ENCODE measurements around the gene C2CD4C. TPM values are rescaled to one million over a fixed set of nuclear protein-coding genes. Genes with fewer than 3 reads are reported as not detected.

C2CD4C gene
- total and polyA plus RNA-seq, 2 experiments from 2014 or later, result 2.1 to 12.5 TPM

DNA sequence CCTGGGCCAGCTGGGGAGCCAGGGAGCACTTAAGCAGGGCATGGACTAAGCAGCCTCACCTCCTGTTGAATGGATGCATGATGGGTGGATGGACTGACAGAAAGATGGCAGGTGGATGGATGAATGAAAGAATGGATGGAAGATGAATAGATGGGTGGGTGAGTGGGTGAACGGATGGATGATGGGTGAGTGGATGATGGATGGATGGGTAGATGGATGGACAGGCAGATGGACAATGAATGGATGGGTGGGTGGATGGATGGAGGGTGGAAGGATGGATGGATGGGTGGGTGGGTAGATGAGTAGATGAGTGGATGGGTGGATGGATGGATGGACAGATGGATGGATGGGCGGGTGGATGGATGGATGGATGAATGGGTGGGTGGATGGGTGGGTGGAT, 33.1 kb upstream of the C2CD4C start (continued):
- TF ChIP-seq, protein P1, sequence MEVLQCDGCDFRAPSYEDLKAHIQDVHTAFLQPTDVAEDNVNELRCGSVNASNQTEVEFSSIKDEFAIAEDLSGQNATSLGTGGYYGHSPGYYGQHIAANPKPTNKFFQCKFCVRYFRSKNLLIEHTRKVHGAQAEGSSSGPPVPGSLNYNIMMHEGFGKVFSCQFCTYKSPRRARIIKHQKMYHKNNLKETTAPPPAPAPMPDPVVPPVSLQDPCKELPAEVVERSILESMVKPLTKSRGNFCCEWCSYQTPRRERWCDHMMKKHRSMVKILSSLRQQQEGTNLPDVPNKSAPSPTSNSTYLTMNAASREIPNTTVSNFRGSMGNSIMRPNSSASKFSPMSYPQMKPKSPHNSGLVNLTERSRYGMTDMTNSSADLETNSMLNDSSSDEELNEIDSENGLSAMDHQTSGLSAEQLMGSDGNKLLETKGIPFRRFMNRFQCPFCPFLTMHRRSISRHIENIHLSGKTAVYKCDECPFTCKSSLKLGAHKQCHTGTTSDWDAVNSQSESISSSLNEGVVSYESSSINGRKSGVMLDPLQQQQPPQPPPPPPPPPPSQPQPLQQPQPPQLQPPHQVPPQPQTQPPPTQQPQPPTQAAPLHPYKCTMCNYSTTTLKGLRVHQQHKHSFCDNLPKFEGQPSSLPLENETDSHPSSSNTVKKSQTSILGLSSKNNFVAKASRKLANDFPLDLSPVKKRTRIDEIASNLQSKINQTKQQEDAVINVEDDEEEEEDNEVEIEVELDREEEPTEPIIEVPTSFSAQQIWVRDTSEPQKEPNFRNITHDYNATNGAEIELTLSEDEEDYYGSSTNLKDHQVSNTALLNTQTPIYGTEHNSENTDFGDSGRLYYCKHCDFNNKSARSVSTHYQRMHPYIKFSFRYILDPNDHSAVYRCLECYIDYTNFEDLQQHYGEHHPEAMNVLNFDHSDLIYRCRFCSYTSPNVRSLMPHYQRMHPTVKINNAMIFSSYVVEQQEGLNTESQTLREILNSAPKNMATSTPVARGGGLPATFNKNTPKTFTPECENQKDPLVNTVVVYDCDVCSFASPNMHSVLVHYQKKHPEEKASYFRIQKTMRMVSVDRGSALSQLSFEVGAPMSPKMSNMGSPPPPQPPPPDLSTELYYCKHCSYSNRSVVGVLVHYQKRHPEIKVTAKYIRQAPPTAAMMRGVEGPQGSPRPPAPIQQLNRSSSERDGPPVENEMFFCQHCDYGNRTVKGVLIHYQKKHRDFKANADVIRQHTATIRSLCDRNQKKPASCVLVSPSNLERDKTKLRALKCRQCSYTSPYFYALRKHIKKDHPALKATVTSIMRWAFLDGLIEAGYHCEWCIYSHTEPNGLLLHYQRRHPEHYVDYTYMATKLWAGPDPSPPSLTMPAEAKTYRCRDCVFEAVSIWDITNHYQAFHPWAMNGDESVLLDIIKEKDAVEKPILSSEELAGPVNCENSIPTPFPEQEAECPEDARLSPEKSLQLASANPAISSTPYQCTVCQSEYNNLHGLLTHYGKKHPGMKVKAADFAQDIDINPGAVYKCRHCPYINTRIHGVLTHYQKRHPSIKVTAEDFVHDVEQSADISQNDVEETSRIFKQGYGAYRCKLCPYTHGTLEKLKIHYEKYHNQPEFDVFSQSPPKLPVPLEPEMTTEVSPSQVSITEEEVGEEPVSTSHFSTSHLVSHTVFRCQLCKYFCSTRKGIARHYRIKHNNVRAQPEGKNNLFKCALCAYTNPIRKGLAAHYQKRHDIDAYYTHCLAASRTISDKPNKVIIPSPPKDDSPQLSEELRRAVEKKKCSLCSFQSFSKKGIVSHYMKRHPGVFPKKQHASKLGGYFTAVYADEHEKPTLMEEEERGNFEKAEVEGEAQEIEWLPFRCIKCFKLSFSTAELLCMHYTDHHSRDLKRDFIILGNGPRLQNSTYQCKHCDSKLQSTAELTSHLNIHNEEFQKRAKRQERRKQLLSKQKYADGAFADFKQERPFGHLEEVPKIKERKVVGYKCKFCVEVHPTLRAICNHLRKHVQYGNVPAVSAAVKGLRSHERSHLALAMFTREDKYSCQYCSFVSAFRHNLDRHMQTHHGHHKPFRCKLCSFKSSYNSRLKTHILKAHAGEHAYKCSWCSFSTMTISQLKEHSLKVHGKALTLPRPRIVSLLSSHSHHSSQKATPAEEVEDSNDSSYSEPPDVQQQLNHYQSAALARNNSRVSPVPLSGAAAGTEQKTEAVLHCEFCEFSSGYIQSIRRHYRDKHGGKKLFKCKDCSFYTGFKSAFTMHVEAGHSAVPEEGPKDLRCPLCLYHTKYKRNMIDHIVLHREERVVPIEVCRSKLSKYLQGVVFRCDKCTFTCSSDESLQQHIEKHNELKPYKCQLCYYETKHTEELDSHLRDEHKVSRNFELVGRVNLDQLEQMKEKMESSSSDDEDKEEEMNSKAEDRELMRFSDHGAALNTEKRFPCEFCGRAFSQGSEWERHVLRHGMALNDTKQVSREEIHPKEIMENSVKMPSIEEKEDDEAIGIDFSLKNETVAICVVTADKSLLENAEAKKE (CRISPR knock-in tag; IDR thresholded peaks at IDR 0.05), result no peak
- TF ChIP-seq EZH2 (IDR thresholded peaks at IDR 0.05; ENCODE audit: low read depth, unreplicated experiment) (no peak), NANOG (IDR thresholded peaks at IDR 0.05; ENCODE audit: borderline replicate concordance) (no peak), JUNB (IDR thresholded peaks at IDR 0.05; ENCODE audit: unreplicated experiment) (no peak)
- TF ChIP-seq, protein P2, sequence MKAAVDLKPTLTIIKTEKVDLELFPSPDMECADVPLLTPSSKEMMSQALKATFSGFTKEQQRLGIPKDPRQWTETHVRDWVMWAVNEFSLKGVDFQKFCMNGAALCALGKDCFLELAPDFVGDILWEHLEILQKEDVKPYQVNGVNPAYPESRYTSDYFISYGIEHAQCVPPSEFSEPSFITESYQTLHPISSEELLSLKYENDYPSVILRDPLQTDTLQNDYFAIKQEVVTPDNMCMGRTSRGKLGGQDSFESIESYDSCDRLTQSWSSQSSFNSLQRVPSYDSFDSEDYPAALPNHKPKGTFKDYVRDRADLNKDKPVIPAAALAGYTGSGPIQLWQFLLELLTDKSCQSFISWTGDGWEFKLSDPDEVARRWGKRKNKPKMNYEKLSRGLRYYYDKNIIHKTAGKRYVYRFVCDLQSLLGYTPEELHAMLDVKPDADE (IDR thresholded peaks at IDR 0.05), result no peak
- TF ChIP-seq, protein P3, sequence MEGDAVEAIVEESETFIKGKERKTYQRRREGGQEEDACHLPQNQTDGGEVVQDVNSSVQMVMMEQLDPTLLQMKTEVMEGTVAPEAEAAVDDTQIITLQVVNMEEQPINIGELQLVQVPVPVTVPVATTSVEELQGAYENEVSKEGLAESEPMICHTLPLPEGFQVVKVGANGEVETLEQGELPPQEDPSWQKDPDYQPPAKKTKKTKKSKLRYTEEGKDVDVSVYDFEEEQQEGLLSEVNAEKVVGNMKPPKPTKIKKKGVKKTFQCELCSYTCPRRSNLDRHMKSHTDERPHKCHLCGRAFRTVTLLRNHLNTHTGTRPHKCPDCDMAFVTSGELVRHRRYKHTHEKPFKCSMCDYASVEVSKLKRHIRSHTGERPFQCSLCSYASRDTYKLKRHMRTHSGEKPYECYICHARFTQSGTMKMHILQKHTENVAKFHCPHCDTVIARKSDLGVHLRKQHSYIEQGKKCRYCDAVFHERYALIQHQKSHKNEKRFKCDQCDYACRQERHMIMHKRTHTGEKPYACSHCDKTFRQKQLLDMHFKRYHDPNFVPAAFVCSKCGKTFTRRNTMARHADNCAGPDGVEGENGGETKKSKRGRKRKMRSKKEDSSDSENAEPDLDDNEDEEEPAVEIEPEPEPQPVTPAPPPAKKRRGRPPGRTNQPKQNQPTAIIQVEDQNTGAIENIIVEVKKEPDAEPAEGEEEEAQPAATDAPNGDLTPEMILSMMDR (conservative IDR thresholded peaks at IDR 0.05; ENCODE audit: low read depth in 2 of 2), result no peak
